HepG2 (cell line): ENCODE data around the gene FGFR2.

Experiments
- MZF1 ChIP-seq: sonication (generic); formaldehyde crosslinking; IDR thresholded peaks from 2 replicates; pipeline ENCODE4 v1.8.1; 2023; ENCODE audit warnings: mild to moderate bottlenecking, missing genetic modification reagents, borderline replicate concordance
- ZNF501 ChIP-seq: sonication (generic); formaldehyde crosslinking; IDR thresholded peaks from 2 replicates; pipeline ENCODE4 v1.5.1; 2020; ENCODE audit warnings: mild to moderate bottlenecking, moderate library complexity, missing genetic modification reagents
- ZNF781 ChIP-seq: sonication (generic); formaldehyde crosslinking; IDR thresholded peaks from 2 replicates; pipeline ENCODE4 v1.5.1; 2020; ENCODE audit warnings: borderline replicate concordance, mild to moderate bottlenecking, missing genetic modification reagents; ENCODE audit errors: not compliant biosample characterization
- TF ChIP-seq, protein P1 (sequence below): sonication (generic); formaldehyde crosslinking; IDR thresholded peaks from 2 replicates; pipeline ENCODE4 v1.4.0; 2020; ENCODE audit warnings: low read depth, missing genetic modification reagents
- TF ChIP-seq, protein P2 (sequence below): sonication (generic); formaldehyde crosslinking; IDR thresholded peaks from 2 replicates; pipeline ENCODE4 v1.4.0; 2020; ENCODE audit warnings: missing genetic modification reagents

- TF ChIP-seq MZF1 (CRISPR knock-in tag) (no peak), ZNF781 (CRISPR knock-in tag) (no peak), ZNF501 (CRISPR knock-in tag) (no peak)
- TF ChIP-seq, protein P1, sequence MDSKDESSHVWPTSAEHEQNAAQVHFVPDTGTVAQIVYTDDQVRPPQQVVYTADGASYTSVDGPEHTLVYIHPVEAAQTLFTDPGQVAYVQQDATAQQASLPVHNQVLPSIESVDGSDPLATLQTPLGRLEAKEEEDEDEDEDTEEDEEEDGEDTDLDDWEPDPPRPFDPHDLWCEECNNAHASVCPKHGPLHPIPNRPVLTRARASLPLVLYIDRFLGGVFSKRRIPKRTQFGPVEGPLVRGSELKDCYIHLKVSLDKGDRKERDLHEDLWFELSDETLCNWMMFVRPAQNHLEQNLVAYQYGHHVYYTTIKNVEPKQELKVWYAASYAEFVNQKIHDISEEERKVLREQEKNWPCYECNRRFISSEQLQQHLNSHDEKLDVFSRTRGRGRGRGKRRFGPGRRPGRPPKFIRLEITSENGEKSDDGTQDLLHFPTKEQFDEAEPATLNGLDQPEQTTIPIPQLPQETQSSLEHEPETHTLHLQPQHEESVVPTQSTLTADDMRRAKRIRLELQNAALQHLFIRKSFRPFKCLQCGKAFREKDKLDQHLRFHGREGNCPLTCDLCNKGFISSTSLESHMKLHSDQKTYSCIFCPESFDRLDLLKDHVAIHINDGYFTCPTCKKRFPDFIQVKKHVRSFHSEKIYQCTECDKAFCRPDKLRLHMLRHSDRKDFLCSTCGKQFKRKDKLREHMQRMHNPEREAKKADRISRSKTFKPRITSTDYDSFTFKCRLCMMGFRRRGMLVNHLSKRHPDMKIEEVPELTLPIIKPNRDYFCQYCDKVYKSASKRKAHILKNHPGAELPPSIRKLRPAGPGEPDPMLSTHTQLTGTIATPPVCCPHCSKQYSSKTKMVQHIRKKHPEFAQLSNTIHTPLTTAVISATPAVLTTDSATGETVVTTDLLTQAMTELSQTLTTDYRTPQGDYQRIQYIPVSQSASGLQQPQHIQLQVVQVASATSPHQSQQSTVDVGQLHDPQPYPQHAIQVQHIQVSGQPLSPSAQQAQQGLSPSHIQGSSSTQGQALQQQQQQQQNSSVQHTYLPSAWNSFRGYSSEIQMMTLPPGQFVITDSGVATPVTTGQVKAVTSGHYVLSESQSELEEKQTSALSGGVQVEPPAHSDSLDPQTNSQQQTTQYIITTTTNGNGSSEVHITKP, result no peak
- TF ChIP-seq, protein P2, sequence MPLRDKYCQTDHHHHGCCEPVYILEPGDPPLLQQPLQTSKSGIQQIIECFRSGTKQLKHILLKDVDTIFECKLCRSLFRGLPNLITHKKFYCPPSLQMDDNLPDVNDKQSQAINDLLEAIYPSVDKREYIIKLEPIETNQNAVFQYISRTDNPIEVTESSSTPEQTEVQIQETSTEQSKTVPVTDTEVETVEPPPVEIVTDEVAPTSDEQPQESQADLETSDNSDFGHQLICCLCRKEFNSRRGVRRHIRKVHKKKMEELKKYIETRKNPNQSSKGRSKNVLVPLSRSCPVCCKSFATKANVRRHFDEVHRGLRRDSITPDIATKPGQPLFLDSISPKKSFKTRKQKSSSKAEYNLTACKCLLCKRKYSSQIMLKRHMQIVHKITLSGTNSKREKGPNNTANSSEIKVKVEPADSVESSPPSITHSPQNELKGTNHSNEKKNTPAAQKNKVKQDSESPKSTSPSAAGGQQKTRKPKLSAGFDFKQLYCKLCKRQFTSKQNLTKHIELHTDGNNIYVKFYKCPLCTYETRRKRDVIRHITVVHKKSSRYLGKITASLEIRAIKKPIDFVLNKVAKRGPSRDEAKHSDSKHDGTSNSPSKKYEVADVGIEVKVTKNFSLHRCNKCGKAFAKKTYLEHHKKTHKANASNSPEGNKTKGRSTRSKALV (CRISPR knock-in tag), result no peak
Observed at GRCh38 chr10:121616291-121616690, 18.0 kb upstream of the FGFR2 start.
